ENCODE measurements around the gene SDF4.
A peak's percentile ranks its signal among the peaks of the same experiment; 100 is the strongest.
"Not testable (repeated sequence)": the region's sequence is repeated elsewhere in the genome, so short reads cannot be mapped to it uniquely, and the experiment has no call there.

Gene SDF4

DNA sequence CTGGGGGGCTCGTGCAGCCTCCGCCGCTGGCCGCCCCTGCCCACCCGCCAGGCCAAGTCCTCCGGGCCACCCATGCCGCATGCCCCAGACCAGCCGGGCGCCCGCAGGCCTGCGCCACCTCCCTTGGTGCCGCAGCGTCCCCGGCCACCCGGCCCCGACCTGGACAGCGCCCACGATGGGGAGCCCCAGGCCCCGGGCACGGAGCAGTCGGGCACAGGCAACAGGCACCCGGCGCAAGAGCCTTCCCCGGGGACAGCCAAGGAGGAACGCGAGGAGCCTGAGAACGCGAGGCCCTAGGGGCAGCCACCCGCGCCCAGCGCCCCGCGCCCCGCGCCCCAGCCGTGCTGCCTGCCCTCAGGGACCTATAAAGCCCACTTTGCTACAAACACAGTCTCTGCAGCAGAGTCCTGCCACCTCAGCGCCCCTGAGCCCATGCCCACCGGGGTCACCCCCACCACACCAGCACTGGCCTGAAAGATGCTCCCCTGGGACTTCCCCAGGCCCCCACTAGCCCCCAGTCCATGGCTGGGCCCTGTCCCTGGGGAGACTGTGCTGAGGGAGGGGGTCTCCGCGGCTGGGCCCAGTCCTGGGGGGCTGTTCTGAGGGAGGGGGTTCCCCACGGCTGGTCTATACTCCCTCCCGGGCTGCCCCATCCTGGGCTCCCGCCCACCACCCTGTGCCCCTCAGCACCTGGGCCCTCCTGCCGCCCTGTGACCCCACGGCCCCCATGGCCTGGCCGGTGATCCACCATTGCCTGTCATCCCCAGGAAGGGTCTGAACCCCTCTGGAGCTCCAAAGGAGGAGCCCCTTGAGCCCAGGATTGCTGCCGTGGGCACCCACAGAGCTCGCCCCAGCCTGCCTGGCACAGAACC lies 34.0 kb downstream of the SDF4 start:
- DNase-seq = no peak

DNA sequence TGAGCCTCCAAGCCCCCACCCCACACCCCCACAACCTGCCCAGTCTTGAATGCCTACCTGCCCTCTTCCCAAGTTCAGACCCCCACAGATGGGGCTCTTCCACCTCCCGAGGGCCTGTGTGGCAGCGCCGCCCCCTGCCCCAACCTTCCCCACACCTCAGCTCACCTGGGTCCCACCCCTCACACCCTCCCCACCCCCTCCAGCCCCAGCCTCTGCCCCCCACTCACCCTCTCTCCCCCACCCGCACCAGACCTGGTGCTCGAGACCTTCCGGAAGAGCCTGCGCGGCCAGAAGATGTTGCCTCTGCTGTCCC lies 34.7 kb downstream of the SDF4 start:
- DNase-seq = no peak

DNA sequence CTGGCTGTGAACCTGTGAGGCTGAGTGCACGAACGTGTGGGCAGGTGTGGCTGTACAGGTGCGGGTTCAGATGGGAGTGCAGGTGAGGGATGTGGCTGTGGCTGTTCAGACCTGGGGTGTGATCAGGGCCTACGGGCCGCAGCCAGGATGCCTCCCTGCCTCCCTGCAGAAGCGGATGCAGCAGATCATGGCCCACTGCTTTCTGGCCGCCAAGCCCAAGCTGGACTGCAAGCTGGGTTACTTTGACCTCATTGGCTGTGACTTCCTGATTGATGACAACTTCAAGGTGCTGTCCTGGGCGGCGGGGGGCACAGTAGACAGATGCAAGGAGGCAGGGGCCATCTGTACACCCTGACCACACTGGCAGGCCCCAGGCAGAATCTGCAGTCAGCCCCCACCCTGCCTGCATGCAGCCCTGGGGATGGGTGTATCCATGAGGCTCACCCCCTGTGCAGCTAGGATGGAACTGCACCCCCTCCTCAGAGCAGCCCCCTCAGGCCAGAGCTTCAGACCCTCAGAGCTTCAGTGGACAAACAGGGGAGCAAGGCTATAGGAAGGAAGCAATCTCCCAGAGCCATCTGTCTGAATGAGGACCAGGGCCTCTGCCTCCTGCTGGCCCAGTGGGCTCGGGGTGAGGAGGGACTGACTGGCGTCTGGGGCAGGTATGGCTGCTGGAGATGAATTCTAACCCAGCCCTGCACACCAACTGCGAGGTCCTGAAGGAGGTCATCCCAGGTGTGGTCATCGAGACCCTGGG lies 35.2 kb downstream of the SDF4 start:
- DNase-seq = no peak

DNA sequence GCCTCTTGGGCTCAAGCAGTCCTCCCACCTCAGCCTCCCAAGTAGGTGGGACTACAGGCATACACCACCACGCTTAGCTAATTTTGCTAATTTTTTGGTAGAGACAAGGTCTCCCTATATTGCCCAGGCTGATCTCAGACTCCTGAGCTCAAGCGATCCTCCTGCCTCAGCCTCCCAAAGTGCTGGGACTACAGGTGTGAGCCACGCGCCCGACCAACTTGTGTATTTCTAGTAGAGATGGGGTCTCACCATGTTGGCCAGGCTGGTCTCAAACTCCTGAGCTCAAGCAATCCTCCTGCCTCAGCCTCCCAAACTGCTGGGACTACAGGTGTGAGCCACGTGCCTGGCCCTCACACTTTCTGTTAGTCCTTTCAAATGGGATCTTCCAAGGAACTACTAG lies 36.1 kb downstream of the SDF4 start:
- not testable (repeated sequence) for DNase-seq

DNA sequence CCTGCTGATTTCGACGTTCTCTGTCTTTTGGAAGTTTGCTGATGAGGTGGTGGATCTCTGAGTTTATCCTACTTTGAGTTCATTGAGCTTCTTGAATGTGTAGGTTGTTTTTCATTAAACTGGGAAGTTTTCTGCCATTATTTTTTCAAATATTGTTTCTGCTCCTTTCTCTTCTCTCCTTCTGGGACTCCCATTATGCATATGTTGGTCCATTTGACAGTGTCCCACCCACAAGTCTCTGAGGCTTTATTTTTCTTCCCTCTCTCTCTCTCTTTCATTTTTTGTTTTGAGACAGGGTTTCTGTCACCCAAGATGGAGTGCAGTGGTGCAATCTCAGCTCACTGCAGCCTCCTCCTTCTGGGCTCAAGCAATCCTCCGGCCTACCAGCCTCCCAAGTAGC lies 37.1 kb downstream of the SDF4 start:
- DNase-seq = no peak

DNA sequence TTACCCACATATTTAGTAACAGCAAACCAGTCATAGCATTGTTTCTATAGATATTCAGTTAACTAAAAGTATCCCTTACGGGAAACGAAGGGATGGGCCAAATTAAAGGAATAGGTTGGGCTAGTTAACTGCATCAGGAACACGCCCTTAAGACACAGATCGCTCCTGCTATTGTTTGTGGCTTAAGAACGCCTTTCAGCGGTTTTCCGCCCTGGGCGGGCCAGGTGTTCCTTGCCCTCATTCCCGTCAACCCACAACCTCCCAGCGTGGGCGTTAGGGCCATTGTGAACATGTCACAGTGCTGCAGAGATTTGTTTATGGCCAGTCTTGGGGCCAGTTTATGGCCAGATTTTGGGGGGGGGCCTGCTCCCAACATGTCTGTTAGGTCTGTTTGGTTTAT lies 40.1 kb downstream of the SDF4 start:
- no peak for DNase-seq

DNA sequence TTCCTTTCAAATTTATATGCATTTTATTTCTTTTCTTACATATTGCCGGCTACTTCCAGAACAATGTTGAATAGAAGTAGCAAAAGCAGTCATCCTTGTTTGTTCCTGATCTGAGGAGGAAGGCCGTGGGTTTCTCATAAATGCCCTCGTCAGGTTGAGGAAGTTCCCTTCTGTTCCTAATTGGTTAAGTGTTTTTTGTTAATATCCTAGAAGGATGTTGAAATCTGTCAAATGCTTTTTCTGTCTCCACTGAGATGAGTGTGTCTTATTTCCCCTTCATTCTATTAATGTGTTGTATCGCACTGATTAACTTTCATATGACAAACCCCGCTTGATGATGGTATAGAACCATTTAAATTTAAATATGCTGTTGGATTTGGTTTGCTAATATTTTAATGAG lies 42.7 kb downstream of the SDF4 start:
- DNase-seq = no peak

DNA sequence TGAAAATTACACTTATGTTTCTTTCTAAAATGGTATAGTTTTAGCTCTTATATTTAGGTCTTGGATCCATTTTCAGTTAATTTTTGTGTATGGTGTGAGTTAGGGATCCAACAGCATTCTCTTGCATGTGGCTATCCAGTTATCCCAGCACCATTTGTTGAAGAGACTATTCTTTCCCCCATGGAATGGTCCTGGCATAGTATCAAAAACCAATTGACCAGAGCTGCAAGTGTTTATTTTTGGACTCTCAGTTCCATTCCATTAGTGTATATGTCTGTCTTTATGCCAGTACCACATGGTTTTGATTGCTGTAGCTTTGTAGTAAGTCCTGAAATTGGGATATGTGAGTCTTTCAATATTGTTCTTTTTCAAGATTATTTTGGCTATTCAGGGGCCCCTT lies 43.9 kb downstream of the SDF4 start:
- peak; percentile 16 for DNase-seq

DNA sequence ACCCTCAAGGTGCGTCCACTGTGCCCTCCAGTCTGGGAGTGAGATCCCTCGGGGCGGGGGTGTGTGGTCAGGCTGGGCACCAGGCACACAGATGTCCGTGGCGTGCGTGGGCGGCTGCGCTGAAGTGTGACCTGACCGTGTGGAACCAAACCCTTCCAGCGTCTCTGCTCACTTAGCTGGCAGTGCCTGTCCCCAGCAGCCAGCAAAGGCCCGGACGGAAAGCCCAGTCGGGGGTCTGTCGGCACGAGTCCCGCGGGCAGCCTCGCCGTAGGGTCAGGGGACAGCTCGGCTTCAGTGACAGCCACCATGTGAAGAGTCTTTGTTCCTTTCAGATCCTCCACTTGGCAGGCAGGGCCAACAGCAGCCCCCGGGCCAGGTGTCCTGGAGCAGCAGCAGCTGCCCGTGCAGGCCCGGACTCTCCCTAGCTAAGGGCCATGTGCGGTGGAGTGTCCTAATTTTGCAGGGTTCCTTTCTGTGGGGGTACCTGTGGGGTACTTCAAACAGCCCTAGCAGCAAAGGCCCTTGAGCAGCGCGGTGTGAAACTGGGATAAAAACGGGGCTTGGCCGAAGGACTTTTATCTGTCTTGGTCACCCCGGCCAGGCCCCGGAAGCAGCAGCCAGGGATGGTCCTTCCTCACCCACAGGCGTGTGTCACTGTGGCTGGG lies 46.6 kb downstream of the SDF4 start:
- DNase-seq = no peak

DNA sequence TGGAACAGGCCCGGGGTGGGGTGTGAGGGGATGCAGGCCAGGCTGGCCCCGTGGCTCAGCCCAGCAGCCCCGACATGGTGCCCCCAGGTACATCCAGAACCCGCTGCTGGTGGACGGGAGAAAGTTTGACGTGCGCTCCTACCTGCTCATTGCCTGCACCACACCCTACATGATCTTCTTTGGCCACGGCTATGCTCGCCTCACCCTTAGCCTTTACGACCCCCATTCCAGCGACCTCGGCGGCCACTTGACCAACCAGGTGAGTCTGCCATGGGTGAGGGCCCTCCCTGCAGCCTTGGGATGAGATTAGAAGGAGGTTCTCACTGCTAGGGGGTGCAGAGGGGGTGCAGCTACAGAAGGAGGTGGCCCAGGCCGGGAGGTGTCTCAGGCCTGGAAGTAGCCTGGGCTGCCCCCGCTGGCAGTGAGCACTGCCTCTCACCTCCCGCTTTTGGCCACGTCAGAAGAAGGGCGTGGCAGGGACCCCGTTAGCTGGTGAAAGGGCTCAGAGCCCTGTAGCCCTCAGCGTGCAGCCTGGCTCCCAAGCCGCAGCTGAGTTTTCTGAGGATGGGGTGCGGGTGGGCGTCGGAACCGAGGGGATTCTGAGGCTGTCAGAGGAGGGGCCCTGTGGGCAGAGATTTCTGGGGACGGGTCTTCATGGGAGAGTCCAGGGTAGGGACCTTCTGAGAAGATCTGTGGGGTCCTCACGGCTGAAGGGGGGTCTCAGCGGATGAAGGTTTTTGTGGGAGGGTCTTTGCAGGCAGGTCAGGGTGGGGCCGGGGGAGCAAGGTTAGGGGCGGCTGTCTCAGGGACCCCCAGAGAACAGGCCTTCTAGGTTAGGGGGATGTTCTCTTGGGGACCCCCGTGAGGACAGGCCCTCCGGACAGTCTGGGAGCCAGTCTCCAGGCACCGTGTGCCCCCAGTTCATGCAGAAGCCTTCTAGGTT lies 47.7 kb downstream of the SDF4 start:
- DNase-seq = no peak

DNA sequence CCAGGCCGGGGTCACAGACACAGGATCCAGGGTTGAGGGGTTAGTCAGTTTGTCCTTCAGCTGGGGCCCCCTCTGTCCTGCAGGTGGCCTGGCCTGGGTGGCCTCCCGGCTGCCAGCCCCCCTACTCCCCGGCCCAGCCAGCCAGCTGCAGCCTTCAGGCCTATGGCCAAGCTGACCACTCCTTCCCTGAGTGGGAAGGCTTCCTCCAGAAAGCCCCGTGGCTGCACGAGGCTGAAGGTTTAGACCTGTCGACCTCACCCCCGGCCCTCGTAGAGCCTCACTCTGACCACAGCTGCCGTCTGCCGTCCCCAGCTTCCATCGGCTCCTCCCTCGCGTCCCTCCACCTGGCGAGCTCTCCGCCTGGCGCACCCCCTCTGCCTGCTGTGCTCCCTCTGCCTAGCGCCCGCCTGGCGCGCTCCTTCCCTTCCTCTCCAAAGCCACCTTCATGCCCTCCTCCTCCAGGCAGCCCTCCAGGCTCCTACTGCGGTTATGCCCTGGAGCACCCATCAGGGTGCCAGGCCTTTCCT lies 48.5 kb downstream of the SDF4 start:
- no peak for DNase-seq

DNA sequence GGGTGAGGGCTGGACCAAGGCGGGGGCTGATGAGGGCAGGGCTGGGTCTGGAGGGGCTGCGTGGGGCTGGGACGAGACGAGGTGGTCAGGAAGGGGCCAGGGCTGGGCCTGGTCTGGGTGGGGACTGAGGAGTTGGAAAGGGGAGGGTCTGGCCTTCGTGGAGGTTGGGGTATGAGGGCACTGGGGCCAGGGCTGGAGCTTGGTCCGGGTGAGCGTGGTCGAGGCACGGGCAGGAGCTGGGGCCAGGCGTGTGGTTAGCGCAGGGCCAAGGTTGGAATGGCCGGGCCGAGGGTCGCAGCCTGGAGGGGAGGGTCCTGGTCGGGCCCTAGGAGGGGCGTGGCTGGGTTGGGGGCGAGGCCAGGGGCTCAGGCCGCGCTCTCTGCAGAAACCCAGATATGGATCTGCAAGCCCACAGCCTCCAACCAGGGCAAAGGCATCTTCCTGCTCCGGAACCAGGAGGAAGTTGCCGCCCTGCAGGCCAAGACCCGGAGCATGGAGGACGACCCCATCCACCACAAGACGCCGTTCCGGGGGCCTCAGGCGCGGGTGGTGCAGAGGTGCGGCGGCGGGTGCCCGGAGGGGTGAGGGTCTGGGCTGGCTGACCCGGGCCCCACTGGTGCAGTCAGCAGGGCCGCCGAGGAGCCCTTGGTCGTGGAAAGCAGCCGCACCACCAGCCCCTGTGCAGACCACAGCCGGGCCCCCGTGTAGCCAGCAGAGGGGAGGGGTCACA lies 49.1 kb downstream of the SDF4 start:
- no peak for DNase-seq

DNA sequence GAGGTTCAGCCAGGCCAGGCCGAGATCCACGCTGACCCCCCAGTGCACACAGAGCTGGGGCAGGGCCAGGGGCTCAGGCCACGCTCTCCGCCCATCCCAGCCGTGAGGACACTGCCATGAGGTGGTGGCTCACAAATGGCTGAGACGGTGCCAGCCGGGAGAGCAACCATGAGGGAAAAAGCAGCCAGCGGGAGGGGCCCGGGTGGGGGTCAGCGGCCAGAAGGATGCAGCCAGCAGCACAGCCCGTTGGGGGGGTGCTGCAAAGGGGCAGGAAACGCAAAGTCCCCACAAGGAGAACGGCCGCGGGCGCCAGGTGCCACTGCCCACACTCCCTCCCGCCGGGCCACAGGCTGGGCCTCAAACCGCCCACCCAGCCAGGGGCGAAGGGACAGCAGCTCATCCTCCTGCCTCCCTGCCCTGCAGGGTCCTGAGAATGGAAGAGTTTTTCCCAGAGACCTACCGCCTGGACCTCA lies 49.8 kb downstream of the SDF4 start:
- DNase-seq = no peak

DNA sequence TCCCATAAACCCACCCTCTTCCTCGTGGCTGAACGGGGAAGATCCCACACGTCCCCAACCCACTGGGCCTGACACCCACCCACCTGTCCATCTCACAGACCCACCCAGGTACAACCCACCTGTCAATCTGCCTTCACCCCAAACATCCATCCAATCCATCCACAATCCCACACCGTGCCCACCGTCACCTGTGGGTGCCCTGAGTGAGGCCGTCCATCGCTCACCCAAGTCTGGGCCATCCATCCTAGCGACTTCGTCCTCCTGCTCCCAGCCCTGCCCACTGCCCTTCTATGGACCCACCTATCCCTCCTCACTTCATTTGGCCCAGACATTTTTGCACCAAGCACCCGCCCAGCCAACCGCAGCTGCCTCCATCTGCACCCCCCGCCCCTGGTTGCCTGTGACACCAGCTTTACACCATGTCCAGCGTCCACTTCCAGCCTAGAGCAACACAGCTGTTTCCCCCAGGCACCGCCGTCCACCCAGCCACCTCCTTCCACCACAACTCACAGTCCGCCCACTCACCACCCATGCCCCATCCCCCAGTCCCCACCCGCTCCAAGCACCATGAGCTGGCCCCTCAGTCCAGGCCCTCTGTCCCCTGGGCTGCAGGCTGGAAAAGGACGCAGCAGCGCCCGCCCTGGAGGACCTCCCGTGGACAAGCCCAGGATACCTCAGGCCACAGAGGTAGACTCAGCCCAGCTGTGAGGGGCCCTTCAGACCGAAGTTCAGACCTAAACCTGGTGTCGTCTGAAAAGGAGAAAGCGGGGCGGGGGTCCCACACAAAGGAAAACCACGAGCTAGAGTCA lies 50.5 kb downstream of the SDF4 start:
- no peak for DNase-seq

DNA sequence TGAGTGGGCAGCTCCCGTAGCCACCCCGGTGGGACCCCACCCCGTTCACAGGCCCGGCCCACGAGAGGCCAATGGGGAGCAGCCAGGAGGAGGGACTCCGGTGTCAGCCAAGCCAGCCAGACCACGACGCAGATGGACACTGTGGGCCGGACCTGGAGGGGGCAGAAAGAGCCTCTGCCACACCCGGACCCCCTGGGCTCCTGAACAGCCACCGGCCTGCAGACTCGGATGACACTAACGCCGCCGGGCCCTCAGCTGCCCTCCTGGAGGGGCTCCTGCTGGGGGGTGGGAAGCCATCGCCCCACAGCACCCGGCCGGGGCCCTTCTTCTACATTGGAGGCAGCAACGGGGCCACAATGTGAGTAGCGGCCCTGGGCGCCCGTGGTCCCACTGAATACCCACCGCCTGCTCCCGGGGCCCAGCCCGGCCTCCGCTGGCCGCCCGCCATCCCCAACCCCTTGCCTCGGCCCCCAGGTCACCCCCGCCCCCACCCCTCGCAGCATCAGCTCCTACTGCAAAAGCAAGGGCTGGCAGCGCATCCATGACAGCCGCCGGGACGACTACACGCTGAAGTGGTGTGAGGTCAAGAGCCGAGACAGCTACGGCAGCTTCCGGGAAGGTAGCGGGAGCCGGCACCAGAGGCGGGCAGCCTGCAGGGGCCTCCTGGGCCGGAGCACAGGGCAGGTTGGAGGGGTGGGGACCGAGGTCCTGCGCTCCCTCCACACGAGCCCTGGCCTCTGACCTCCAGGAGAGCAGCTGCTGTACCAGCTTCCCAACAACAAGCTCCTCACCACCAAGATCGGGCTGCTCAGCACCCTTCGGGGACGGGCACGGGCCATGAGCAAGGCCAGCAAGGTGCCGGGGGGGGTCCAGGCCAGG lies 51.6 kb downstream of the SDF4 start:
- DNase-seq = no peak

DNA sequence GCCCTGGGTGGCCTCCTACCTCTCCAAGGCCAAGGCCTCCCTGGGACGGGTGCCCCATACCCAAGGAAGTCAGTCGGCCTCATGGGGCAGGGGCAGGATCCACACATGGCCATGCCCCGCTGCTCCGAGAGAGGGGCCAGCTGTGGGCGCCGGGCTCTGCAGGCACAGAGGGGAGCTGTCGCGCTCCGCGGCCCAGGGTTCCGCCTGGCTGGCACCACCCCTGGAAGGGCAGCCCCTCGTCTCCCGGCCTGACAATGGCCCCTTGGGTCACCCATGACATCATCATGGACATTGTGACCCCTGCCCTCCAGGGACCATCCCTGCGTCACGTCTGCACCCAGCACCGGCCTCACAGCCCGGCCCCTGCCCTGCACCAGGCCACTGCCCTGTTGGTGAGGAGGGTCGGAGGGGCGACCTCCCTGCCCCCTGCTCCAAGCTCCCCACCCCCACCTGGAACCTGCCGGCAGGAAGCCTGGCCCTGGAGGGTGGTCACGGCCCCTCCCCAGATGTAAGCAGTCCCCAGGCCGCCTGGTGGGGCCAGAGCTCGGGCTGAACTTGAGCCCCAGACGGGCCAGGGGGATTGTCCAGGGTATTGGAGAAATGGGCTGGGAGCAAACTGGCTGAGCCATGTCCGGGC lies 52.3 kb downstream of the SDF4 start:
- DNase-seq = no peak

DNA sequence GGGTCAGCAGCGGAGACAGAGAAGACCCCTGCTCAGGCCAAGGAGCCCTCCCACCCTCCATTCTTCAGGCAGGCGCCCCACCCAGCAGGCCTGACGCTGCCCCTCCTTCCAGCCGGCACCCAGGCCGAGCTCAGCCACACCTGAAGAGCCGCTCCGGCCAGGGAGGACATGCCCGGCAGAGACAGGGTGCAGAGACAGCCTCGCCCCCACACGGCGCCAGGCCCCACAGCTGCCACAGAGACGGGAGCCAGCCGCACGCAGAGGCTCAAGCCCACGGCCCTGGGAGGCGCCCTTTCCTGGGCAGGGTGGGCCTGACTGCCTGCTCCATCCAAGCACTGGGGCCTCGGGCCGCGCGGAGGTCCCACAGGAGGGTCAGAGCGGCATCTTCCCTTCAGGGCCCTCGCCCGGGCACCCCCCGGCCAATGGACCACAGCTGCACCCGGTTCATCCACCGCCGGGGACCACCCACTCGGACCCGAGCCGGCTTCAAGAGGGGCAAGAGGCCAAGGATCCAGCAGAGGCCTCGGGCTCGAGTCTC lies 52.9 kb downstream of the SDF4 start:
- no peak for DNase-seq

DNA sequence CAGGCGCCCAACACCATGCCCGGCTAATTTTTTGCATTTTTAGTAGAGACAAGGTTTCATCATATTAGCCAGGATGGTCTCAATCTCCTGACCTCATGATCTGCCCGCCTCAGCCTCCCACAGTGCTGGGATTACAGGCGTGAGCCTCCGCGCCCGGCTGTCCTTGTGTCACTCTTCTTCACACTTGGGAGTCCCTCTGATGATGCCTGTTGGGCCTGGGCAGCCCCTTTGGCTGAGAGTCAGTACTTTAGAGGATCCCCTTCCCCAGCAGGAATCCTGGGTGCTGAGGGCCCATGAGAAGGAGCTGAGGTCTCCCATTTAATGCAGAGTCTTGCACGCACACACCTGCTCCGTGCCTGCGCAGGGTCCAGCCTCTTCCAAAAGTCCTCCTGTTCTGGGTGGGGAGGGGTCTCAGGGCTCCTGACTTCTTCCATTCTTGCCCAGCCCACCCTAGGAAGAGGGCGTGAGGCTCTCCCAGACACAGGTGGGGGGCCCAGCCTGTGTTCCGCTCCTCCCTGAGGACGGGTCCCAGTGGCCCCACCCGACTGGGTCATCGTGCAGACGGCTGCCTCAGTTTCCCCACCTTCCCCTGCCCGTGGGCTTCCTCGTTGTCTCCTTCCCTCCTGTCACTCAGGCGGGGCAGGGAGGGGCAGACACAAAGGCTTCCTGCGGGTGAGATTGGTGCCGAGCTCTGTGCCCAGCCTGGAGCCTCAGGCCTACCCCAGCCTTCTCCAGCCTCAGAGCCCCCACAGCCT lies 54.2 kb downstream of the SDF4 start:
- no peak for DNase-seq
